T47D (cell line): ENCODE data around the gene CHRNG.

Source experiments
- DNase-seq, 2 experiments: peaks; one replicate each; pipeline versions ENCODE4 v3.0.0 to v3.0.0-alpha.2; 2011 to 2012; ENCODE audit warnings: low read depth in 1 of 2, low spot score in 1 of 2
- JUND ChIP-seq: IDR thresholded peaks from 2 replicates; pipeline ENCODE4 v1.6.1; 2012; ENCODE audit warnings: low read depth
- in situ Hi-C: cut with HindIII; loops from 2 replicates; pipeline ENCODE4 v1.10.0; 2016; ENCODE audit warnings: low sequenced_read_pairs, low pct_unique_long_range_greater_than_20kb

The CHRNG gene

GRCh38 chr2:232501331-232501771, 38.1 kb upstream of the CHRNG start:
- in situ Hi-C loops, result no loop called here
- DNase-seq, result no peak
- no peak for TF ChIP-seq JUND

- no peak for DNase-seq
- in situ Hi-C loops, result no loop called here
- no peak for TF ChIP-seq JUND
Observed at GRCh38 chr2:232501794-232502390, 37.6 kb upstream of the CHRNG start.

- DNase-seq, result no peak
- in situ Hi-C loops, result no loop called here
- no peak for TF ChIP-seq JUND
Observed at GRCh38 chr2:232502511-232502910, 37.0 kb upstream of the CHRNG start.

GRCh38 chr2:232502911-232503808, 36.3 kb upstream of the CHRNG start:
- DNase-seq, result peak in 1 of 2 experiments; percentile 13
- TF ChIP-seq JUND, result no peak
- in situ Hi-C loops, result no loop called here

- TF ChIP-seq JUND, result no peak
- DNase-seq, result no peak
- in situ Hi-C loops, result no loop called here
Observed at GRCh38 chr2:232503809-232504323, 35.6 kb upstream of the CHRNG start.

GRCh38 chr2:232504438-232504837, 35.1 kb upstream of the CHRNG start:
- TF ChIP-seq JUND, result no peak
- in situ Hi-C loops, result no loop called here
- peak in 1 of 2 experiments; percentile 14 for DNase-seq

GRCh38 chr2:232505856-232506255, 33.6 kb upstream of the CHRNG start:
- TF ChIP-seq JUND, result no peak
- in situ Hi-C loops, result no loop called here
- DNase-seq, result no peak

- in situ Hi-C loops, result no loop called here
- DNase-seq, result no peak
- no peak for TF ChIP-seq JUND
Observed at GRCh38 chr2:232506709-232507108, 32.8 kb upstream of the CHRNG start.

- DNase-seq, result no peak
- in situ Hi-C loops, result no loop called here
- no peak for TF ChIP-seq JUND
Observed at GRCh38 chr2:232508251-232508650, 31.2 kb upstream of the CHRNG start.

- in situ Hi-C loops, result no loop called here
- DNase-seq, result no peak
- no peak for TF ChIP-seq JUND
Observed at GRCh38 chr2:232511336-232511890, 28.1 kb upstream of the CHRNG start.

GRCh38 chr2:232512602-232513001, 26.9 kb upstream of the CHRNG start:
- in situ Hi-C loops, result no loop called here
- TF ChIP-seq JUND, result no peak
- DNase-seq, result no peak

GRCh38 chr2:232513353-232513752, 26.1 kb upstream of the CHRNG start:
- in situ Hi-C loops, result no loop called here
- no peak for DNase-seq
- TF ChIP-seq JUND, result no peak

- in situ Hi-C loops, result no loop called here
- peak in 1 of 2 experiments; percentile 16 for DNase-seq
- TF ChIP-seq JUND, result no peak
Observed at GRCh38 chr2:232515639-232516038, 23.9 kb upstream of the CHRNG start.
